ENCODE data around the gene VPS26C.

The VPS26C gene

GRCh38 chr21:37245151-37245550 is 22.0 kb downstream of the VPS26C start:
- DNase-seq (ENCODE audit: low read depth, low spot score): no peak
- no peak overlapping the region for H3K9ac ChIP-seq (ENCODE audit: insufficient read length, low read depth)
- H3K27me3 ChIP-seq (ENCODE audit: insufficient read depth, insufficient read length): no peaks in the 10 kb centered on the region
- TF ChIP-seq YY1 (IDR thresholded peaks at IDR 0.05; ENCODE audit: insufficient read depth, insufficient read length): no peak
- TF ChIP-seq ZNF274 (IDR thresholded peaks at IDR 0.05; ENCODE audit: low read depth, low read length): no peak
- TF ChIP-seq SUZ12 (IDR thresholded peaks at IDR 0.05; ENCODE audit: extremely low read depth, insufficient read depth, insufficient read length): no peak
- no peaks in the 10 kb centered on the region for H3K9me3 ChIP-seq (ENCODE audit: insufficient read depth, low read length)
- peaks cover 7% of the 10 kb centered on the region for H3K4me1 ChIP-seq (ENCODE audit: insufficient read depth, insufficient read length)
- H3K4me3 ChIP-seq (ENCODE audit: insufficient read length, low read depth): no peak overlapping the region
- H3K36me3 ChIP-seq (ENCODE audit: insufficient read depth, insufficient read length, low read length): peaks cover 3% of the 10 kb centered on the region

GRCh38 chr21:37244501-37245095 is 22.5 kb downstream of the VPS26C start:
- Histone ChIP-seq H3K4me1 (ENCODE audit: insufficient read depth, insufficient read length) (peaks cover 7% of the 10 kb centered on the region), H3K36me3 (ENCODE audit: insufficient read depth, insufficient read length, low read length) (peaks cover 6% of the 10 kb centered on the region), H3K27me3 (ENCODE audit: insufficient read depth, insufficient read length) (no peaks in the 10 kb centered on the region), H3K4me3 (ENCODE audit: insufficient read length, low read depth) (no peak overlapping the region), H3K9ac (ENCODE audit: insufficient read length, low read depth) (no peak overlapping the region), H3K9me3 (ENCODE audit: insufficient read depth, low read length) (no peaks in the 10 kb centered on the region)
- no peak for DNase-seq (ENCODE audit: low read depth, low spot score)
- TF ChIP-seq SUZ12 (IDR thresholded peaks at IDR 0.05; ENCODE audit: extremely low read depth, insufficient read depth, insufficient read length) (no peak), YY1 (IDR thresholded peaks at IDR 0.05; ENCODE audit: insufficient read depth, insufficient read length) (no peak), ZNF274 (IDR thresholded peaks at IDR 0.05; ENCODE audit: low read depth, low read length) (no peak)

- TF ChIP-seq SUZ12 (IDR thresholded peaks at IDR 0.05; ENCODE audit: extremely low read depth, insufficient read depth, insufficient read length): no peak
- TF ChIP-seq YY1 (IDR thresholded peaks at IDR 0.05; ENCODE audit: insufficient read depth, insufficient read length): no peak
- no peak for TF ChIP-seq ZNF274 (IDR thresholded peaks at IDR 0.05; ENCODE audit: low read depth, low read length)
- H3K36me3 ChIP-seq (ENCODE audit: insufficient read depth, insufficient read length, low read length): peaks cover 7% of the 10 kb centered on the region
- H3K9ac ChIP-seq (ENCODE audit: insufficient read length, low read depth): no peak overlapping the region
Observed at GRCh38 chr21:37243961-37244360, 23.2 kb downstream of the VPS26C start.

DNA sequence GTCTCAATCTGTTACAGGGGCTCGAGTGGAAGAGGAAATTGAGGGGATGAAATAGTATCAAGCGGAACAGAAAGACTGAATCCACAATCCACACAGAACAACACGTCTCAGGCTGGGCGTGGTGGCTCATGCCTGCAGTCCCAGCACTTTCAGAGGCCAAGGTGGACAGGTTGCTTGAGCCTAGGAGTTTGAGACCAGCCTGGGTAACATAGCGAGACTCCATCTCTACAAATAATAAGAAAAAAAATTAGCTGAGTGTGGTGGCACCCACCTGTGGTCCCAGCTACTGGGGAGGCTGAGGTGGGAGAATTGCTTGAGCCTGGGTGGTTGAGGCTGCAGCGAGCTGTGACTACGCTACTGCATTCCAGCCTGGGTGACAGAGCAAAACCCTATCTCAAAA is 25.7 kb downstream of the VPS26C start:
- Histone ChIP-seq H3K4me1 (ENCODE audit: insufficient read depth, insufficient read length) (peaks cover 7% of the 10 kb centered on the region), H3K4me3 (ENCODE audit: insufficient read length, low read depth) (no peak overlapping the region), H3K9me3 (ENCODE audit: insufficient read depth, low read length) (no peaks in the 10 kb centered on the region), H3K27me3 (ENCODE audit: insufficient read depth, insufficient read length) (no peaks in the 10 kb centered on the region), H3K9ac (ENCODE audit: insufficient read length, low read depth) (no peak overlapping the region), H3K36me3 (ENCODE audit: insufficient read depth, insufficient read length, low read length) (peaks cover 26% of the 10 kb centered on the region)
- no peak for DNase-seq (ENCODE audit: low read depth, low spot score)
- TF ChIP-seq ZNF274 (IDR thresholded peaks at IDR 0.05; ENCODE audit: low read depth, low read length): no peak
- no peak for TF ChIP-seq YY1 (IDR thresholded peaks at IDR 0.05; ENCODE audit: insufficient read depth, insufficient read length)
- TF ChIP-seq SUZ12 (IDR thresholded peaks at IDR 0.05; ENCODE audit: extremely low read depth, insufficient read depth, insufficient read length): no peak

More at GRCh38 chr21:37243961-37244360, 23.2 kb downstream of the VPS26C start:
- DNase-seq (ENCODE audit: low read depth, low spot score): no peak
- Histone ChIP-seq H3K9me3 (ENCODE audit: insufficient read depth, low read length) (no peaks in the 10 kb centered on the region), H3K27me3 (ENCODE audit: insufficient read depth, insufficient read length) (no peaks in the 10 kb centered on the region), H3K4me1 (ENCODE audit: insufficient read depth, insufficient read length) (peaks cover 7% of the 10 kb centered on the region), H3K4me3 (ENCODE audit: insufficient read length, low read depth) (no peak overlapping the region)

DNA sequence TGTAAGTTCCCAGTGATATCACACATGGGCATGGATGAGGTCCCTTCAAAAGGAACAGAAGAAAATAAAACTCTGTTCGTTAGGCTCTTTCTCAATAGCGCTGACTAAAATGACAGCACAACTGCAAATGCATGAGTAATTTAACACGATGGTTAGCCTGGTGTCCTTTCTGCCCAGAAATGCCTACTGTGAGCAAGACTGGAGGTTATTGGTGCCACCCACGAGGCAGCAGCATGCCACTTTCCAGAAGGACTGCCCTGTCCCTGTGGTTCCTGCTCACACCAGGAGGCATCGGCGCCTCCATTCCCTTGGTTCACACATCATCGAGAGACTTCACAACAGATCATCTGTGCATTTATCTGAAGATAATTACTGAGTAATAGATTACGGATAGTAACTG is 26.2 kb downstream of the VPS26C start:
- Histone ChIP-seq H3K9ac (ENCODE audit: insufficient read length, low read depth) (no peak overlapping the region), H3K36me3 (ENCODE audit: insufficient read depth, insufficient read length, low read length) (peaks cover 28% of the 10 kb centered on the region), H3K4me1 (ENCODE audit: insufficient read depth, insufficient read length) (peaks cover 7% of the 10 kb centered on the region), H3K27me3 (ENCODE audit: insufficient read depth, insufficient read length) (no peaks in the 10 kb centered on the region), H3K4me3 (ENCODE audit: insufficient read length, low read depth) (no peak overlapping the region), H3K9me3 (ENCODE audit: insufficient read depth, low read length) (no peaks in the 10 kb centered on the region)
- no peak for DNase-seq (ENCODE audit: low read depth, low spot score)
- no peak for TF ChIP-seq ZNF274 (IDR thresholded peaks at IDR 0.05; ENCODE audit: low read depth, low read length)
- TF ChIP-seq YY1 (IDR thresholded peaks at IDR 0.05; ENCODE audit: insufficient read depth, insufficient read length): no peak
- no peak for TF ChIP-seq SUZ12 (IDR thresholded peaks at IDR 0.05; ENCODE audit: extremely low read depth, insufficient read depth, insufficient read length)

DNA sequence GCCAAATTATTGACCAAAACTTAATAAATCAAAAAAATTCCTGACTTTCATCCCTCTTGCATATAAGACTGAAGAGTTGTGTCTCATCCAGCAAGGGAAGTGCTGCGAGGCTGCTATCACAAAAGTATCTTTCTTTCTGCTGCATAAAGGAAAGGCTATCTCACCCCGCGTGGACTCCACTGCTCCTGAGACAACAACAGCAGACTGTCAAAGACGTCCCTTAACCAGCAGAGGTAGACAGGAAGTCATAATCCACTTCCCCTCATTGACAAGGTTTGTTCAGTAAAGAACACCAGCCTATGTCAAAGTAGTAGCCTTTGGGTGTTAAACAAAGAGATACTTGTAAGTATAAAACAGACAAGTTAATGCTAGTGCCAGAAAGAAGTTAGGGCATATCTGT is 29.4 kb downstream of the VPS26C start:
- TF ChIP-seq SUZ12 (IDR thresholded peaks at IDR 0.05; ENCODE audit: extremely low read depth, insufficient read depth, insufficient read length): no peak
- no peak for TF ChIP-seq YY1 (IDR thresholded peaks at IDR 0.05; ENCODE audit: insufficient read depth, insufficient read length)
- no peak for TF ChIP-seq ZNF274 (IDR thresholded peaks at IDR 0.05; ENCODE audit: low read depth, low read length)
- H3K36me3 ChIP-seq (ENCODE audit: insufficient read depth, insufficient read length, low read length): peaks cover 44% of the 10 kb centered on the region

GRCh38 chr21:37237346-37237745 is 29.8 kb downstream of the VPS26C start:
- Histone ChIP-seq H3K27me3 (ENCODE audit: insufficient read depth, insufficient read length) (no peaks in the 10 kb centered on the region), H3K9me3 (ENCODE audit: insufficient read depth, low read length) (no peaks in the 10 kb centered on the region), H3K9ac (ENCODE audit: insufficient read length, low read depth) (no peak overlapping the region), H3K36me3 (ENCODE audit: insufficient read depth, insufficient read length, low read length) (peaks cover 48% of the 10 kb centered on the region), H3K4me3 (ENCODE audit: insufficient read length, low read depth) (no peak overlapping the region), H3K4me1 (ENCODE audit: insufficient read depth, insufficient read length) (no peaks in the 10 kb centered on the region)
- TF ChIP-seq YY1 (IDR thresholded peaks at IDR 0.05; ENCODE audit: insufficient read depth, insufficient read length): no peak
- TF ChIP-seq SUZ12 (IDR thresholded peaks at IDR 0.05; ENCODE audit: extremely low read depth, insufficient read depth, insufficient read length): no peak
- DNase-seq (ENCODE audit: low read depth, low spot score): no peak

More for the DNA sequence above, 29.4 kb downstream of the VPS26C start:
- no peak for DNase-seq (ENCODE audit: low read depth, low spot score)
- Histone ChIP-seq H3K9ac (ENCODE audit: insufficient read length, low read depth) (no peak overlapping the region), H3K4me3 (ENCODE audit: insufficient read length, low read depth) (no peak overlapping the region), H3K27me3 (ENCODE audit: insufficient read depth, insufficient read length) (no peaks in the 10 kb centered on the region), H3K4me1 (ENCODE audit: insufficient read depth, insufficient read length) (no peaks in the 10 kb centered on the region), H3K9me3 (ENCODE audit: insufficient read depth, low read length) (no peaks in the 10 kb centered on the region)

Measured in NT2/D1 (cell line).